ENCODE data around the gene LINC01488. TPM values are rescaled to one million over a fixed set of nuclear protein-coding genes. Genes with fewer than 3 reads are reported as not detected.
A peak's percentile ranks its signal among the peaks of the same experiment; 100 is the strongest.

The LINC01488 gene
- total and polyA plus RNA-seq, 9 of the 15 experiments (the other 6 are each of a cell fraction or from before 2014, with no cell fraction given): not detected

- TF ChIP-seq, protein P1, sequence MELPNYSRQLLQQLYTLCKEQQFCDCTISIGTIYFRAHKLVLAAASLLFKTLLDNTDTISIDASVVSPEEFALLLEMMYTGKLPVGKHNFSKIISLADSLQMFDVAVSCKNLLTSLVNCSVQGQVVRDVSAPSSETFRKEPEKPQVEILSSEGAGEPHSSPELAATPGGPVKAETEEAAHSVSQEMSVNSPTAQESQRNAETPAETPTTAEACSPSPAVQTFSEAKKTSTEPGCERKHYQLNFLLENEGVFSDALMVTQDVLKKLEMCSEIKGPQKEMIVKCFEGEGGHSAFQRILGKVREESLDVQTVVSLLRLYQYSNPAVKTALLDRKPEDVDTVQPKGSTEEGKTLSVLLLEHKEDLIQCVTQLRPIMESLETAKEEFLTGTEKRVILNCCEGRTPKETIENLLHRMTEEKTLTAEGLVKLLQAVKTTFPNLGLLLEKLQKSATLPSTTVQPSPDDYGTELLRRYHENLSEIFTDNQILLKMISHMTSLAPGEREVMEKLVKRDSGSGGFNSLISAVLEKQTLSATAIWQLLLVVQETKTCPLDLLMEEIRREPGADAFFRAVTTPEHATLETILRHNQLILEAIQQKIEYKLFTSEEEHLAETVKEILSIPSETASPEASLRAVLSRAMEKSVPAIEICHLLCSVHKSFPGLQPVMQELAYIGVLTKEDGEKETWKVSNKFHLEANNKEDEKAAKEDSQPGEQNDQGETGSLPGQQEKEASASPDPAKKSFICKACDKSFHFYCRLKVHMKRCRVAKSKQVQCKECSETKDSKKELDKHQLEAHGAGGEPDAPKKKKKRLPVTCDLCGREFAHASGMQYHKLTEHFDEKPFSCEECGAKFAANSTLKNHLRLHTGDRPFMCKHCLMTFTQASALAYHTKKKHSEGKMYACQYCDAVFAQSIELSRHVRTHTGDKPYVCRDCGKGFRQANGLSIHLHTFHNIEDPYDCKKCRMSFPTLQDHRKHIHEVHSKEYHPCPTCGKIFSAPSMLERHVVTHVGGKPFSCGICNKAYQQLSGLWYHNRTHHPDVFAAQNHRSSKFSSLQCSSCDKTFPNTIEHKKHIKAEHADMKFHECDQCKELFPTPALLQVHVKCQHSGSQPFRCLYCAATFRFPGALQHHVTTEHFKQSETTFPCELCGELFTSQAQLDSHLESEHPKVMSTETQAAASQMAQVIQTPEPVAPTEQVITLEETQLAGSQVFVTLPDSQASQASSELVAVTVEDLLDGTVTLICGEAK (IDR thresholded peaks at IDR 0.05): no peak
- TF ChIP-seq, protein P1 (CRISPR knock-in tag; IDR thresholded peaks at IDR 0.05): no peak
- TF ChIP-seq HNRNPLL (IDR thresholded peaks at IDR 0.05; ENCODE audit: low read depth, low read length, poor library complexity, severe bottlenecking) (no peak), ZNF444 (CRISPR knock-in tag; IDR thresholded peaks at IDR 0.05) (no peak), KDM1A (IDR thresholded peaks at IDR 0.05) (no peak), USF1 (CRISPR knock-in tag; IDR thresholded peaks at IDR 0.05) (peak; percentile 67), TCFL5 (CRISPR knock-in tag; conservative IDR thresholded peaks at IDR 0.05) (no peak), L3MBTL2 (IDR thresholded peaks at IDR 0.05) (peak; percentile 37), SMC3 (conservative IDR thresholded peaks at IDR 0.05; ENCODE audit: insufficient read depth, low read depth, low read length) (no peak), ZNF143 (CRISPR knock-in tag; IDR thresholded peaks at IDR 0.05) (no peak), RNF2 (IDR thresholded peaks at IDR 0.05) (peak; percentile 23; the same call in 1 of the 2 replicates), NR1H2 (CRISPR knock-in tag; IDR thresholded peaks at IDR 0.05) (no peak), MYC (IDR thresholded peaks at IDR 0.05; ENCODE audit: low read depth, low read length) (0 out of 2 replicates have a peak, but pooled peaks have one; percentile 14), MYC (CRISPR knock-in tag; IDR thresholded peaks at IDR 0.05; ENCODE audit: borderline replicate concordance, low read depth) (no peak), ZNF507 (tag; conservative IDR thresholded peaks at IDR 0.05) (no peak), ZNF75A (CRISPR knock-in tag; IDR thresholded peaks at IDR 0.05) (no peak), NR2C2 (CRISPR knock-in tag; IDR thresholded peaks at IDR 0.05) (no peak), NR2C2 (tag; IDR thresholded peaks at IDR 0.05) (peak; percentile 46; the same call in 1 of the 2 replicates)
- TF ChIP-seq, protein P2, sequence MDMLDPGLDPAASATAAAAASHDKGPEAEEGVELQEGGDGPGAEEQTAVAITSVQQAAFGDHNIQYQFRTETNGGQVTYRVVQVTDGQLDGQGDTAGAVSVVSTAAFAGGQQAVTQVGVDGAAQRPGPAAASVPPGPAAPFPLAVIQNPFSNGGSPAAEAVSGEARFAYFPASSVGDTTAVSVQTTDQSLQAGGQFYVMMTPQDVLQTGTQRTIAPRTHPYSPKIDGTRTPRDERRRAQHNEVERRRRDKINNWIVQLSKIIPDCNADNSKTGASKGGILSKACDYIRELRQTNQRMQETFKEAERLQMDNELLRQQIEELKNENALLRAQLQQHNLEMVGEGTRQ (CRISPR knock-in tag; IDR thresholded peaks at IDR 0.05): peak; percentile 40
Measured at GRCh38 chr11:69530278-69531070, 49.0 kb downstream of the LINC01488 start (continued).

Data from K562 (cell line).